K562 (cell line): ENCODE data around the gene LPIN2. TPM values are rescaled to one million over a fixed set of nuclear protein-coding genes. Genes with fewer than 3 reads are reported as not detected.

Source experiments
- ATAC-seq: fragments of 200-7000 bp; cut with Tn5 transposase; 3 replicates; pipeline ENCODE4 v1.9.1; 2020; ENCODE audit warnings: moderate library complexity
- BruUV-seq: library from RNA; stranded (reverse); fragments of 400-500 nt; replicated peaks from 2 replicates; lab custom pipeline; 2021; lab: Mats Ljungman, UMichigan
- CTCF ChIA-PET: fragments of 300-600 bp; formaldehyde crosslinking; extraction: SDS; loops from one replicate; lab custom pipeline; 2021; ENCODE audit warnings: low intra/inter-chr PET ratio; lab: Yijun Ruan, JAX
- POLR2A ChIA-PET: fragments of 300-600, 350-650 bp; sonication (Branson Sonifier 250); formaldehyde crosslinking; extraction: SDS; loops from one replicate; lab custom pipeline; 2021; ENCODE audit warnings: antibody characterized with exemption, inconsistent platforms; lab: Yijun Ruan, JAX
- DNase-seq, 4 experiments: peaks; one replicate each; pipeline versions ENCODE4 v3.0.0 to v3.0.0-alpha.2; 2011 to 2018; ENCODE audit warnings: low spot score in 3 of 4, mixed read lengths in 3 of 4; ENCODE audit errors: extremely low read depth in 1 of 4
- FAIRE-seq: peaks from 2 replicates; lab custom pipeline; 2011; peaks lifted over from hg19 to GRCh38; lab: Jason Lieb, UNC
- H2AFZ ChIP-seq: 2 replicates; pipeline ENCODE4 v1.6.0; 2011; ENCODE audit warnings: low read depth, low read length, control low read depth, inconsistent platforms
- H3K27ac ChIP-seq: fragments of 200-600 bp; 3 replicates; pipeline ENCODE4 v1.8.0; 2011; ENCODE audit warnings: low read depth, mild to moderate bottlenecking, control low read depth, inconsistent platforms, low read length, moderate library complexity, mixed read lengths; ENCODE audit errors: extremely low read depth
- H3K27me3 ChIP-seq, 2 experiments: fragments of 300-600 bp in 1 of 2; 2 replicates in 1 of 2; 3 replicates in 1 of 2; pipeline versions ENCODE4 v1.6.0 to v1.8.0; 2011; ENCODE audit warnings: inconsistent platforms in 2 of 2, low read length in 2 of 2, mild to moderate bottlenecking in 1 of 2, mixed read lengths in 1 of 2, moderate library complexity in 1 of 2; ENCODE audit not compliant: control insufficient read depth in 2 of 2, insufficient read depth in 2 of 2
- H3K36me3 ChIP-seq: fragments of 300-600 bp; 3 replicates; pipeline ENCODE4 v1.8.0; 2011; ENCODE audit warnings: mild to moderate bottlenecking, low read length, inconsistent platforms; ENCODE audit not compliant: control insufficient read depth, insufficient read depth
- H3K4me1 ChIP-seq, 2 experiments: fragments of 200-600 bp in 1 of 2; replicated peaks in 1 of 2; 2 replicates in 1 of 2; 3 replicates in 1 of 2; pipeline versions ENCODE4 v1.5.1 to v1.8.0; 2011; ENCODE audit warnings: inconsistent platforms in 2 of 2, low read length in 2 of 2, mild to moderate bottlenecking in 1 of 2, mixed read lengths in 1 of 2, moderate library complexity in 1 of 2; ENCODE audit not compliant: control insufficient read depth in 2 of 2, insufficient read depth in 2 of 2
- H3K4me2 ChIP-seq: 2 replicates; pipeline ENCODE4 v1.6.1; 2011; ENCODE audit warnings: low read length, control low read depth, inconsistent platforms, mixed read lengths; ENCODE audit not compliant: insufficient read depth
- H3K4me3 ChIP-seq: fragments of 200-600 bp; sonication (generic), shearing (Covaris generic); 2 replicates; pipeline ENCODE4 v1.5.1; 2016; ENCODE audit warnings: control low read depth, inconsistent platforms
- H3K79me2 ChIP-seq: fragments of 200-600 bp; 3 replicates; pipeline ENCODE4 v1.8.0; 2011; ENCODE audit warnings: low read length, inconsistent platforms; ENCODE audit not compliant: control insufficient read depth, insufficient read depth
- H3K9ac ChIP-seq, 2 experiments: 2 replicates each; pipeline versions ENCODE4 v1.6.0 to v1.6.1; 2011; ENCODE audit warnings: low read depth in 2 of 2, low read length in 2 of 2, control low read depth in 1 of 2, inconsistent platforms in 1 of 2, mild to moderate bottlenecking in 1 of 2, mixed read lengths in 1 of 2; ENCODE audit not compliant: insufficient read depth in 1 of 2
- H3K9me1 ChIP-seq: one replicate; pipeline ENCODE4 v1.6.0; 2011; ENCODE audit warnings: inconsistent platforms, mild to moderate bottlenecking, low read length, moderate library complexity; ENCODE audit not compliant: control insufficient read depth, insufficient read depth
- H3K9me3 ChIP-seq: replicated peaks from 2 replicates; pipeline ENCODE4 v1.5.1; 2011; ENCODE audit warnings: low read depth, low read length, inconsistent platforms; ENCODE audit not compliant: control insufficient read depth, insufficient read depth
- H4K20me1 ChIP-seq: replicated peaks from 2 replicates; pipeline ENCODE4 v1.6.1; 2011; ENCODE audit warnings: low read length, inconsistent platforms, mixed read lengths; ENCODE audit not compliant: control insufficient read depth, insufficient read depth
- CBFA2T3 ChIP-seq: fragments of 450-650 bp; IDR thresholded peaks from 2 replicates; pipeline ENCODE4 v1.6.1; 2017
- FUS ChIP-seq: fragments of 200-400 bp; formaldehyde crosslinking; optimal IDR thresholded peaks from 2 replicates; pipeline ENCODE3; 2017; ENCODE audit warnings: low read depth, low read length
- KDM1A ChIP-seq, 2 experiments: fragments of 450-650 bp; IDR thresholded peaks; 2 replicates each; pipeline ENCODE4 v1.6.1; 2016; ENCODE audit warnings: mild to moderate bottlenecking in 2 of 2
- MCM2 ChIP-seq: fragments of 450-650 bp; IDR thresholded peaks from 2 replicates; pipeline ENCODE4 v1.6.1; 2017; ENCODE audit warnings: low read depth, mild to moderate bottlenecking
- MTA2 ChIP-seq: fragments of 450-650 bp; IDR thresholded peaks from 2 replicates; pipeline ENCODE4 v1.6.1; 2016; ENCODE audit warnings: low read depth
- POLR3A ChIP-seq: IDR thresholded peaks from 2 replicates; pipeline ENCODE4 v1.6.1; 2011; ENCODE audit warnings: borderline replicate concordance, mild to moderate bottlenecking, moderate library complexity; ENCODE audit not compliant: insufficient read length, insufficient read depth; ENCODE audit errors: extremely low read depth
- RBM25 ChIP-seq: fragments of 200-400 bp; formaldehyde crosslinking; IDR thresholded peaks from 2 replicates; pipeline ENCODE4 v1.6.1; 2018; ENCODE audit warnings: low read length, low read depth, moderate library complexity; ENCODE audit not compliant: severe bottlenecking
- SP2 ChIP-seq: IDR thresholded peaks from 2 replicates; pipeline ENCODE4 v1.6.1; 2011; ENCODE audit warnings: mild to moderate bottlenecking, low read depth, low read length, moderate library complexity; ENCODE audit not compliant: poor library complexity, severe bottlenecking; ENCODE audit errors: extremely low read depth
- SRSF1 ChIP-seq: fragments of 200-400 bp; formaldehyde crosslinking; IDR thresholded peaks from 2 replicates; pipeline ENCODE4 v1.6.1; 2017; ENCODE audit warnings: mild to moderate bottlenecking, low read depth, low read length, moderate library complexity
- ZNF436 ChIP-seq: fragments of 250-450, 450-650 bp; sonication (Bioruptor Pico); formaldehyde crosslinking; IDR thresholded peaks from 2 replicates; pipeline ENCODE4 v1.7.0; 2020; ENCODE audit warnings: mild to moderate bottlenecking
- WGBS: fragments of 100-300 bp; shearing (Covaris generic); methylation state at CpG from one replicate; pipeline ENCODE4 v1.1.6; 2016; ENCODE audit warnings: low coverage, mixed read lengths; ENCODE audit not compliant: insufficient coverage; ENCODE audit errors: missing lambda C conversion rate; 5-methylcytosine and 5-hydroxymethylcytosine counted together
- in situ Hi-C: fragments of 300-500 bp; cut with MboI; formaldehyde crosslinking; loops from 4 replicates; pipeline ENCODE4 v1.15.0; 2018; ENCODE audit warnings: inconsistent platforms, mixed read lengths
- intact Hi-C: fragments of 100-400 bp; cut with micrococcal nuclease; formaldehyde crosslinking; loops from 2 replicates; pipeline ENCODE4 v1.14.2; 2022
- polyA plus RNA-seq, 8 experiments: library from polyadenylated mRNA; depleted of rRNA in 4 of 8; stranded (reverse) in 5 of 8; unstranded in 3 of 8; fragments of >200 nt; fragmentation: Nextera tagmentation in 2 of 8; fragmentation: Illumina TruSeq in 1 of 8; extraction: Ambion mirVana in 2 of 8; extraction: Trizol in 1 of 8; gene quantifications; 2 replicates each; pipeline versions ENCODE4 v1.2.1 to v1.2.3, GENCODE V29; 2011 to 2014; ENCODE audit warnings: inconsistent platforms in 1 of 8, missing spikeins in 1 of 8
- total RNA-seq, 7 experiments: library from RNA; depleted of rRNA in 6 of 7; stranded (reverse); fragments of >200 nt in 6 of 7; fragmentation: Illumina TruSeq in 2 of 7; extraction: Trizol in 2 of 7; gene quantifications; 2 replicates each; pipeline versions ENCODE4 v1.2.1 to v1.2.3, GENCODE V29; 2011 to 2021; ENCODE audit warnings: low replicate concordance in 1 of 7
- TF ChIP-seq, protein P1 (sequence below): fragments of 250-450 bp; sonication (Bioruptor Pico); IDR thresholded peaks from 2 replicates; pipeline ENCODE4 v1.4.0; 2020; ENCODE audit warnings: mild to moderate bottlenecking, moderate library complexity, borderline replicate concordance
- TF ChIP-seq, protein P2 (sequence below): sonication (generic); formaldehyde crosslinking; IDR thresholded peaks from 2 replicates; pipeline ENCODE4 v1.8.0; 2022; ENCODE audit warnings: mild to moderate bottlenecking, missing genetic modification reagents, borderline replicate concordance
- TF ChIP-seq, protein P3 (sequence below): fragments of 450-650 bp; formaldehyde crosslinking; IDR thresholded peaks from 2 replicates; pipeline ENCODE4 v1.4.0; 2020; ENCODE audit warnings: mild to moderate bottlenecking, moderate library complexity
- TF ChIP-seq, protein P4 (sequence below), 2 experiments: fragments of 450-650 bp in 1 of 2; sonication (generic) in 1 of 2; formaldehyde crosslinking; conservative IDR thresholded peaks; 2 replicates each; pipeline versions ENCODE4 v1.4.0 to v1.8.1; 2020 to 2022; ENCODE audit warnings: mild to moderate bottlenecking in 1 of 2, missing genetic modification reagents in 1 of 2
- TF ChIP-seq, protein P5 (sequence below): sonication (generic); IDR thresholded peaks from 2 replicates; pipeline ENCODE4 v1.6.1; 2016

LPIN2 gene
- total and polyA plus RNA-seq, 9 of the 15 experiments (the other 6 are each of a cell fraction or from before 2014, with no cell fraction given), result 5.2 to 34.8 (median 24.6) TPM

DNA sequence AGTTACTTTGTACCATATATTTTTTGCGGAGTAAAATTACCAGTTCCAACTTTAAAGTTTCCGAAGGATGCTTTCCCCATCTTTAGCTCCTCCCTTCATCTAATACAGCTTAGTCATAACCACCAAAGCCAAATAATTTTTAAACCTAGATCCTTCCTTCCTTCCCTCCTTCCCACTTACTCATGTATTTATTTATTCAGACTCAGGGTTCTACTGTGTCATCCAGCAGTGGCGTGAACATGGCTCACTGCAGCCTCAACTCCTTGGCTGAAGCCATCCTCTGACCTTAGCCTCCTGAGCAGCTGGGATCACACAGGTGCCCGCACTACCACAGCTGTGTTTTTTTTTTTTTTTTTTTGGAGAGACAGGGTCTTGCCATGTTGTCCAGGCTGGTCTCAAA, 4.4 kb downstream of the LPIN2 start:
- Histone ChIP-seq H3K9me1 (no peaks in the 10 kb centered on the region), H3K36me3 (peaks cover 68% of the 10 kb centered on the region), H3K4me2 (no peak overlapping the region), H4K20me1 (no peaks in the 10 kb centered on the region), H3K9me3 (no peaks in the 10 kb centered on the region), H3K27ac (no peak overlapping the region), H3K79me2 (peaks cover 86% of the 10 kb centered on the region), H2AFZ (no peak overlapping the region), H3K9ac (no peak overlapping the region), H3K4me3 (no peak overlapping the region), H3K4me1 (peaks cover 8 to 14% of the 10 kb centered on the region in 2 experiments; a peak in 4 of 5 replicates), H3K27me3 (no peaks in the 10 kb centered on the region)
- FAIRE-seq (no peak), ATAC-seq (no peak), DNase-seq (no peak)
- no TSS peak for BruUV-seq
- POLR2A ChIA-PET, result interaction anchor here (0.7 to 2.8 kb wide), 2 partner anchors 13 to 117 kb away, joined by 3 to 13 read pairs; no protein-coding TSS in a partner anchor
- in situ Hi-C loops, result no loop called here
- CTCF ChIA-PET, result interaction anchor here (0.6 kb wide), 1 partner anchor 306 kb away, joined by 3 read pairs; no protein-coding TSS in a partner anchor
- 85% methylated on average over 3 of the region's 4 CpGs for WGBS
- intact Hi-C loops, result no loop called here
- no peak for TF ChIP-seq CBFA2T3
- TF ChIP-seq, protein P1, sequence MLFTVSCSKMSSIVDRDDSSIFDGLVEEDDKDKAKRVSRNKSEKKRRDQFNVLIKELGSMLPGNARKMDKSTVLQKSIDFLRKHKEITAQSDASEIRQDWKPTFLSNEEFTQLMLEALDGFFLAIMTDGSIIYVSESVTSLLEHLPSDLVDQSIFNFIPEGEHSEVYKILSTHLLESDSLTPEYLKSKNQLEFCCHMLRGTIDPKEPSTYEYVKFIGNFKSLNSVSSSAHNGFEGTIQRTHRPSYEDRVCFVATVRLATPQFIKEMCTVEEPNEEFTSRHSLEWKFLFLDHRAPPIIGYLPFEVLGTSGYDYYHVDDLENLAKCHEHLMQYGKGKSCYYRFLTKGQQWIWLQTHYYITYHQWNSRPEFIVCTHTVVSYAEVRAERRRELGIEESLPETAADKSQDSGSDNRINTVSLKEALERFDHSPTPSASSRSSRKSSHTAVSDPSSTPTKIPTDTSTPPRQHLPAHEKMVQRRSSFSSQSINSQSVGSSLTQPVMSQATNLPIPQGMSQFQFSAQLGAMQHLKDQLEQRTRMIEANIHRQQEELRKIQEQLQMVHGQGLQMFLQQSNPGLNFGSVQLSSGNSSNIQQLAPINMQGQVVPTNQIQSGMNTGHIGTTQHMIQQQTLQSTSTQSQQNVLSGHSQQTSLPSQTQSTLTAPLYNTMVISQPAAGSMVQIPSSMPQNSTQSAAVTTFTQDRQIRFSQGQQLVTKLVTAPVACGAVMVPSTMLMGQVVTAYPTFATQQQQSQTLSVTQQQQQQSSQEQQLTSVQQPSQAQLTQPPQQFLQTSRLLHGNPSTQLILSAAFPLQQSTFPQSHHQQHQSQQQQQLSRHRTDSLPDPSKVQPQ (CRISPR knock-in tag), result no peak
- TF ChIP-seq MTA2, result no peak
- no peak for TF ChIP-seq RBM25
- TF ChIP-seq SP2, result no peak
- no peak for TF ChIP-seq KDM1A (IDR thresholded peaks at IDR 0.05)
- TF ChIP-seq, protein P2, sequence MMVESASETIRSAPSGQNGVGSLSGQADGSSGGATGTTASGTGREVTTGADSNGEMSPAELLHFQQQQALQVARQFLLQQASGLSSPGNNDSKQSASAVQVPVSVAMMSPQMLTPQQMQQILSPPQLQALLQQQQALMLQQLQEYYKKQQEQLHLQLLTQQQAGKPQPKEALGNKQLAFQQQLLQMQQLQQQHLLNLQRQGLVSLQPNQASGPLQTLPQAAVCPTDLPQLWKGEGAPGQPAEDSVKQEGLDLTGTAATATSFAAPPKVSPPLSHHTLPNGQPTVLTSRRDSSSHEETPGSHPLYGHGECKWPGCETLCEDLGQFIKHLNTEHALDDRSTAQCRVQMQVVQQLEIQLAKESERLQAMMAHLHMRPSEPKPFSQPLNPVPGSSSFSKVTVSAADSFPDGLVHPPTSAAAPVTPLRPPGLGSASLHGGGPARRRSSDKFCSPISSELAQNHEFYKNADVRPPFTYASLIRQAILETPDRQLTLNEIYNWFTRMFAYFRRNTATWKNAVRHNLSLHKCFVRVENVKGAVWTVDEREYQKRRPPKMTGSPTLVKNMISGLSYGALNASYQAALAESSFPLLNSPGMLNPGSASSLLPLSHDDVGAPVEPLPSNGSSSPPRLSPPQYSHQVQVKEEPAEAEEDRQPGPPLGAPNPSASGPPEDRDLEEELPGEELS (CRISPR knock-in tag), result no peak
- no peak for TF ChIP-seq SRSF1
- no peak for TF ChIP-seq POLR3A
- TF ChIP-seq, protein P3, sequence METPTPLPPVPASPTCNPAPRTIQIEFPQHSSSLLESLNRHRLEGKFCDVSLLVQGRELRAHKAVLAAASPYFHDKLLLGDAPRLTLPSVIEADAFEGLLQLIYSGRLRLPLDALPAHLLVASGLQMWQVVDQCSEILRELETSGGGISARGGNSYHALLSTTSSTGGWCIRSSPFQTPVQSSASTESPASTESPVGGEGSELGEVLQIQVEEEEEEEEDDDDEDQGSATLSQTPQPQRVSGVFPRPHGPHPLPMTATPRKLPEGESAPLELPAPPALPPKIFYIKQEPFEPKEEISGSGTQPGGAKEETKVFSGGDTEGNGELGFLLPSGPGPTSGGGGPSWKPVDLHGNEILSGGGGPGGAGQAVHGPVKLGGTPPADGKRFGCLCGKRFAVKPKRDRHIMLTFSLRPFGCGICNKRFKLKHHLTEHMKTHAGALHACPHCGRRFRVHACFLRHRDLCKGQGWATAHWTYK (CRISPR knock-in tag), result no peak
- TF ChIP-seq FUS, result no peak
- no peak for TF ChIP-seq MCM2
- no peak for TF ChIP-seq ZNF436 (CRISPR knock-in tag)
- TF ChIP-seq, protein P4, sequence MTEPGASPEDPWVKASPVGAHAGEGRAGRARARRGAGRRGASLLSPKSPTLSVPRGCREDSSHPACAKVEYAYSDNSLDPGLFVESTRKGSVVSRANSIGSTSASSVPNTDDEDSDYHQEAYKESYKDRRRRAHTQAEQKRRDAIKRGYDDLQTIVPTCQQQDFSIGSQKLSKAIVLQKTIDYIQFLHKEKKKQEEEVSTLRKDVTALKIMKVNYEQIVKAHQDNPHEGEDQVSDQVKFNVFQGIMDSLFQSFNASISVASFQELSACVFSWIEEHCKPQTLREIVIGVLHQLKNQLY (CRISPR knock-in tag; conservative IDR thresholded peaks at IDR 0.05), result no peak
- TF ChIP-seq, protein P5, sequence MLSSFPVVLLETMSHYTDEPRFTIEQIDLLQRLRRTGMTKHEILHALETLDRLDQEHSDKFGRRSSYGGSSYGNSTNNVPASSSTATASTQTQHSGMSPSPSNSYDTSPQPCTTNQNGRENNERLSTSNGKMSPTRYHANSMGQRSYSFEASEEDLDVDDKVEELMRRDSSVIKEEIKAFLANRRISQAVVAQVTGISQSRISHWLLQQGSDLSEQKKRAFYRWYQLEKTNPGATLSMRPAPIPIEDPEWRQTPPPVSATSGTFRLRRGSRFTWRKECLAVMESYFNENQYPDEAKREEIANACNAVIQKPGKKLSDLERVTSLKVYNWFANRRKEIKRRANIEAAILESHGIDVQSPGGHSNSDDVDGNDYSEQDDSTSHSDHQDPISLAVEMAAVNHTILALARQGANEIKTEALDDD, result no peak
